Thyroid gland (tissue), 4 donors: Measurements from ENCODE around the gene CIAO3.

ENCODE experiments used
- CTCF ChIP-seq, 6 experiments: fragments of 200-600 bp in 3 of 6; fragments of 450-650 bp in 3 of 6; sonication (generic) in 3 of 6; IDR thresholded peaks; one replicate each; pipeline ENCODE4 v1.5.1; 2016 to 2019; ENCODE audit warnings: antibody characterized with exemption in 6 of 6, mild to moderate bottlenecking in 2 of 6, inconsistent platforms in 1 of 6, moderate library complexity in 1 of 6
- POLR2A ChIP-seq, 2 donors: fragments of 450-650 bp; IDR thresholded peaks; one replicate each; pipeline ENCODE4 v1.6.1; 2017; ENCODE audit warnings: antibody characterized with exemption in 2 of 2, mild to moderate bottlenecking in 2 of 2, moderate library complexity in 1 of 2

GRCh38 chr16:763369-764183, 22.8 kb upstream of the CIAO3 start:
- TF ChIP-seq CTCF (IDR thresholded peaks at IDR 0.05) (no peak), POLR2A (IDR thresholded peaks at IDR 0.05) (no peak)
